GM18502 (cell line): ENCODE data around the gene CAPN5.

Experiments
- ATAC-seq: cut with Tn5 transposase; IDR thresholded peaks from one replicate; pipeline ENCODE4 v1.9.1; 2021; ENCODE audit warnings: mild to moderate bottlenecking; ENCODE audit not compliant: unreplicated experiment, poor library complexity

Gene CAPN5

DNA sequence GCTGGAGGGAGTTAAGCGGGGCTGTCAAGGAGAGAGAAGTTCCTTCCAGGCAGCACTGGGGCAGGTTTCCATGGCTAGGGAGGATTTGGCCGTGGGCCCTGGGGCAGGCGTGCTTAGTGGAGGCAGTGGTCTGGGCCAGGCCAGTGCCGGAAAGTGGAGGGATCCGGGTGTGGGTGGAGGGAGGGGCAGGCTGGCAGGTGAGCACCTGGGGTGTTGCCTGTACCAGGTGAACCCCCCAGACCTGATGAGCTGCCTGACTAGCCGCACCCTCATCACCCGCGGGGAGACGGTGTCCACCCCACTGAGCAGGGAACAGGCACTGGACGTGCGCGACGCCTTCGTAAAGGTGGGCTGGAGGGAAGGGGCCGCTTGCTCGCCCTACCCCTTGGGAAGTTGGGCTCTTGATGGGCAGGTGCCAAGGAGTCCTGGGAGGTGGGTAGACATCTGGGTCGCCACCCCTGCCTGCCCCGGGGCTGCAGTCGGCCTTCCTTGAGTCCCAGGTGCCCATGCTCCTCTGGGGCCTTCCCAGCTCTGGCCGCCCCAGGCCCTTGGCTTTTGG lies 93.2 kb downstream of the CAPN5 start:
- no peak for ATAC-seq

DNA sequence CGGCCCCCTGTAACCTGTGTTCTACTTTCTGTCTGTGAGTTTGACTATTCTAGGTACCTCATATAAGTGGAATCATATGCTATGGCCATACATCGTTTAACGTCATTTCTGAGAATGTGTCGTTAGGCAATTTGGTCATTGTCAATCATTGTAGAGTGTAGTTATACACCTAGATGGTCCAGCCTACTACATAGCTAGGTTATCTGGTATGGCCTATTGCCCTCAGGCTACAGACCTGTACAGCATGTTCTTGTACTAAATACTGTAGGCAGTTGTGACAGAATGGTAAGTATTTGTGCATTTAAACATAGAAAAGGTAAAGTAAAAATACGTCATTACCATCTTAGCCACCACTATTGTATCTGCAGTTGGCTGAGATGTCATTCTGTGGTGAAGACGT lies 96.5 kb downstream of the CAPN5 start:
- ATAC-seq: no peak

DNA sequence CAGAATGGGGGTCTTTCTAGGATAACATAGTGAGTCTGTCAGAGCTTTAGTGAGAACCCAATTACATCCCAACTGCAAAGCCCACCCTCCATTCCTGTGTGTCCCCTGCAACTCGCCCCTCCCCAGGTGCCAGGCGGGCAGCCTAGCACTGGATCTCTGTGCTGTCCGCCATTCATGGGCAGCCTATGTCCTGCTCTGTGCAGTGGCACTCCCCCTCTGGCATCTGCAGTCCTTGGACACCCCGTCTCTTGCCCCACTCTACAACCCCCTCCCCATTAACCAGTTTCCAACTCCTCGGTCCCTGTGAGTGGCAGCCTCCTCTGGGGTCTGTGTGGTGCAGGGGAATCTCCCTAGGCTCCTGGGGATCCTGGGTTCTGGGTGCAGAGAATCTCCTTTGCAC lies 98.3 kb downstream of the CAPN5 start:
- no peak for ATAC-seq

DNA sequence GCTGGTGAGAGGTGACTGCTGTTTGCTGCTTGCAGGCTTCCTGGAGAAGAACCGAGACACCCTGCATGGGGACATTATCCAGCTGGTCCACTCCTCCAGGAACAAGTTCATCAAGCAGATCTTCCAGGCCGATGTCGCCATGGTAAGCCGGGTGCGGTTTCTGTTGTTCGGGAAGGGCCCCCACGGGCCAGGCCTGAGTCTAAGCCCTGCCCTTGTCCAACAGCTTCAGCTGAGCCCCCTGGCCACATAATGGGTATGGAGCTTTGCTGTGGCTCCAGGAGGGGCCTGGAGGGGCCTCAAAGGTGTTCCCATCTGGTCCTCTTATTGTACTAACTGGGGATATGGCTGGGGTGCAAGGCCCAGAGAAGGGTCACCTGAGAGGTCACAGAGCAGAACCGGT lies 99.2 kb downstream of the CAPN5 start:
- ATAC-seq: no peak

DNA sequence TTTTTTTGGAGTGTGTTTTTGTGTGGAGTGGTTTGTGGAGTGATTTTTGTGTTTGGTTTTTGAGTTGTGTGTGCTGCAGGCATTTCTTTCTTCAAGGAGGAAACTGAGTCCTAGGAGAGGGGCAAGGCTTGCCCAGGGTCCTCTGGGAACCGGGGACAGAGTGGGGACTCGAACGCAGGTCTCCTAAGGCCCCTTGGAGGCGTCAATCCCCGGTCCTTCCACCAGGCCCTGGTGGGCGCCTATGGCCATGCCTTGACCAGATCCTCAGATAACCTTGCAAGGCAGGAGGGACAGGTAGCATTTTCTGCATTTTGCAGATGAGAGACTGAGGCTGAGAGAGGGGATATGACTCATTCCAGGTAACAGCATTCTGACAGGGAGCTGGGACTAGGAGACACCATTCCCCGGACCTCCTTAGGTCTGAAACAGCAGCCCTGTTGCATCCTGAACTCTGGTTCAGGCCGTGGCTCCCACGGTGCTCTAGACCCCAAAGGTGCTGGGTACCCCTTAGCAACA lies 100.4 kb downstream of the CAPN5 start:
- ATAC-seq: no peak

DNA sequence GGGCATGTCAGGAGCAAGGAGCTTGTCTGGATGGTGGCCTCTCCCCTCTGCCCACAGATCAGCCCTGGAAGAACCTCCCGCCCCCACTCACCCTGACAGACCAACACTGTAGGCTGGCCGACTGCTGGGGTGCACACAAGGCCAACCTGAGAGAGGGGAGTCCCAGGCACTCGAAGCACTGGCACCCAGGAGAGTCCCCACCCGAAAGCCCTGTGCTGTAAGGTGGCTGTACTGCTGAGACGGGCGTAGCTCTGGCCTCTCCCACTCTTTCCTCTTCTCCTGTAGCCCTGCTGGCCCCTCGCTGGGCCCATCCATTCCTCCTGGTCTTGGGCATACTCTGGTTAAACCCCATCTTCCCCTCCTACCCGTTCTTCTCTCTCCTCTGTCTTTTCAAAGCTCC lies 101.0 kb downstream of the CAPN5 start:
- no peak for ATAC-seq

DNA sequence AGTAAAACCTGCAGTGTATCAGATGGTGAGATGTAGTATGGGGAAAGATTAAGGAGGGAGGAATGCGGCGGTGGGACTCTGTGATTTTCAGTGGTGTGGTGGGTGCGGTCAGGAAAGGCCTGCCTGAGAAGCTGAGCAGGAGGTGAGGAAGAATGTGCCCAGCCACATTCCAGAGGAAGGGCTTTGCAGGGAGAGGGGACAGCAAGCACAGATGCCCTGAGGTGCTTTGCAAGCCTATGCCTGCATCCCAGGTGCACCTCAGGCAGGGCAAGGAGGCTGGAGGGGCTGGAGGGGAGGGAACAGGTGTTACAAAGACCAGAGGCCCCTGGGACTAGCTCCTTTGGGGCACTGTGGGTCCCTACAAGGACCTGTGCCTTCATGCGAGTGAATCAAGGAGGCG lies 103.3 kb downstream of the CAPN5 start:
- ATAC-seq: no peak

DNA sequence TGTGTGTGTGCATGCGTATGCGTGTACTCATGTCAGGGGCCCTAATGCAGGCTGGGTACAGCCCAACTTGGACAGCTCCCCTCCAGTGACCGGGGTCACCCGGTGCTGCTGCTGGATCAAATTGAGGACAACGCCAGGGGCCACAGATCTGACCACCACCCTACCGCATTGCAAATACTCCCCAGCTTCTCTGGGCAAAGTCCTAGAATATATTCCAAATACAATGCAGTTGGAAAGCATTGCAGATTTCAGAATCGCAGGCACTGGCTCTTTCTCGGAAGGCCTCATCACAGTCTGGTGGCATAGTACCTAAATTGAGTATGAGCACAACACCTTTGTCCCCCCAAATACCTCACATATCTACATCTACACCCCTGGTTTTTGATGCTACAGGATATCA lies 104.5 kb downstream of the CAPN5 start:
- no peak for ATAC-seq

DNA sequence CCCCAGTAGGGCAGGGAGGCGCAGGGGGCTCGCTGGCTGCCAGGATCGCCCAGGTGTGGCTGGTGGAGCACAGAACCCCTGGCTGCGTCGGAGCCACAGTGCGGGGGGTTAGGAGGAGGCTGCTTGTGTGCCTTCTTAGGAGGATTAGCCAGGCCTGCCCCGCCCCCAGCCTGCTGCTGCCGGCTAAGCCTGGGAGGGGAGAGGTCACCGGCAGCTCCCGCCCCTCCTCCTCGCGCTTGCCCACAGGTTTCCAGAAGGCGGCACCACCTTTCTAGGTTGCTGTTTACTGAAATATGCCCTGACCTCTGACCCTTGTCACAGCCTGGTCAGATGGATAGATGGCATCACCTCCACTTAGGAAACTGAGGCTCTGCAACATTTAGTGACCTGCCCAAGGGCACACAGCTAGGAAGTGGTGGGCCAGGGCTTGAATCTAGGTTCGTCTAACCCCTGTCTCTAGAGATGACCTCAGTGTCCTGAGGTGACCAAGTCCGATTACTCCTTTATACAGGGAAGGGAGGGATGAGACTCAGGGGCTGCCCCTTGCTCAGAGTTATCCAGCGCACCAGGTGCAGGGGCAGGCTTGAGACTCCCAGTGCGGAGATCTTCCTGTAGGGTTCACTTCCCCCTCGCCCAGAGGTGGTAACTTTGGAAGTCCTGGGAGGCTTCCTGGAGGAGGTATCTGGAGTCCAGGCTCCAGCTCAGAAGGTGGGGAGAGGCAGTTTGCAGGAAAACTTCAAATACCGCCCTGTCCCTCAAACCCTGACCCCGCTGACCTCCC lies 105.3 kb downstream of the CAPN5 start:
- ATAC-seq: no peak

DNA sequence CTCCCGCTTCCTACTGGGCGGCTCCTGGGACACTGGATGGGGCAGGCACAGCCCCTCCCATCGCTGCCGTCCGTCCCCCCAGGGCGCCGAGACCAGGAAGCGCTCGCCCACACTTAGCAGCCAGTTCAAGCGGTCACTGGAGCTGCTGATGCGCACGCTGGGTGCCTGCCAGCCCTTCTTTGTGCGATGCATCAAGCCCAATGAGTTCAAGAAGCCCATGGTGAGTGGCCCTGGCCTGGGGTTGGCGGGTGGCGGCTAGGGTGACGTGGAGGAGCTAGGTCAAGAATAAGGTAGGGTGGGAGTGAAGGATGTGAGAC lies 105.9 kb downstream of the CAPN5 start:
- no peak for ATAC-seq

DNA sequence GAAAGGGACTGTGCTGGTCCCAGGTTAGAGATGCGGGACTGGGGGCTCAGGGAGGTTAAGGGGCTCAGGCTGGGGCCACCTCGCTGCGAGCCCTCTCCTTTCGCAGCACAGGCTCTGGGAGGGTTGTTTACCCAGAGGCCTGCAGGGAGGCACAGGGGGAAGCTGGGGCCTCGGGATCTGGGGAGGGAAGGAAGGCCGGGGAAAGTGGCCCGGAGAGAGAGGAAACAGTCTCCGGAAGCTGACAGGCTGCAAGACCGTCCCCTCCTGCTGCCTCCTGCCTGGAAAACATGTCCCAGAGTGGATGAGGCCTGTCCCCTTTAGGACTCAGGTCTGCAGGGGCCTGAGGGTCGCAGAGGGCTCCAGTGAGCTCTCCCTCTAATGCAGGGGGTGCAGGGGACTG lies 106.7 kb downstream of the CAPN5 start:
- ATAC-seq: no peak

DNA sequence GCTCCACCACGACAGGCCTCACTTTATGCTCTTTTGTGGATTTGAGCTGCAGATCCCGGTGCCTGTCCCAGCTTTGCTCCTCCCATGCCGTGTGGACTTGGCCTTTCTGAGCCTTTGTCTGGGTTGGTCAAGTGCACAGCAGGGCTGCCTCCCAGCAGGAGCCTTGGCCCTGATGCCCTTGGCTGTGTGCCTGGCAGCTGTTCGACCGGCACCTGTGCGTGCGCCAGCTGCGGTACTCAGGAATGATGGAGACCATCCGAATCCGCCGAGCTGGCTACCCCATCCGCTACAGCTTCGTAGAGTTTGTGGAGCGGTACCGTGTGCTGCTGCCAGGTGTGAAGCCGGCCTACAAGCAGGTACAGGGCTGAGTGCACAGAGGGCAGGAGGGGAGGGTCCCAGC lies 107.8 kb downstream of the CAPN5 start:
- no peak for ATAC-seq

DNA sequence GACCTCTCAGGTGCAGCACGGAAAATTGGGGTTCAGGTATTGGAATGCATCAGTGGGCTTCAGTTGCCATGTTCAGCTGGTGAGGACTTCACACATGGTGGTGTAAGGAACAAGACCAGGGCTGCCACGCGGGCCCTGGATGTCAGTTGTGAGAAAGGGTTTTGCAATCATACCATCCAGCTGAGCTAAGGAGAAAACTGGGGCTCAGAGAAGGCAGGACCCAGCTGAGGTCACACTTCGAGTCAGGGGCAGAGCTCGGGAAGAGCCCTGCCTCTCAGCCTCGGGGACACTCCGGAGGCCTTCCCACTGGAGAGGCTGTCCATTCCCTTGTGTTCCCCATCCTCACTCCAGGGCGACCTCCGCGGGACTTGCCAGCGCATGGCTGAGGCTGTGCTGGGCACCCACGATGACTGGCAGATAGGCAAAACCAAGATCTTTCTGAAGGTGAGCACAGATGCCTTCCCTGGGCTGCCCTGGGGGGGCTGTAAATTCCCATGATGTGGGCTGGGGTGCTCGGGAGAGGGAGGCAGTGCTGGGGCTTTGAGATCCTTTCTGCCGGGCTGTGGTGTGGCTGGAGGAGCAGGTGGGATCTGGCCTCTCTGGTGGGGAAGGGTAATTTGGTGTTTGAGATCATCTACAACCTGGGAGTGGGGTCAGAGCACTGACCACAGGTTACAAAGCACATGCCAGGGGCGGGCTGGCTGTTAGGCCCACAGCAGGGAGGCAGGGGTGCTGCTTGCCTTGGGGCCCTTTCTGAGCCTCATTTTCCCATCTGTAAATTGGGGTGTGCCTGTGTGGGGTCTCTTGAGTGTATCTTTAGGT lies 108.5 kb downstream of the CAPN5 start:
- no peak for ATAC-seq
